ENCODE measurements around the gene RFX1.

- TF ChIP-seq CTCF (IDR thresholded peaks at IDR 0.05; ENCODE audit: poor library complexity): no peak
- TF ChIP-seq EZH2 (IDR thresholded peaks at IDR 0.05; ENCODE audit: borderline replicate concordance): no peak
Observed at GRCh38 chr19:13968999-13969398, 37.1 kb downstream of the RFX1 start.

Data from hepatocyte (in vitro differentiated cells).